GM12891 (cell line): Measurements from ENCODE around the gene TEAD3.

Experiments used
- PAX5 ChIP-seq: IDR thresholded peaks from 2 replicates; pipeline ENCODE4 v1.6.1; 2011; ENCODE audit warnings: low read length, moderate library complexity, mild to moderate bottlenecking; ENCODE audit not compliant: insufficient read depth, severe bottlenecking
- POLR2A ChIP-seq: IDR thresholded peaks from 2 replicates; pipeline ENCODE4 v1.6.1; 2011; ENCODE audit warnings: low read depth, low read length, control low read depth
- POLR2AphosphoS5 ChIP-seq: IDR thresholded peaks from 2 replicates; pipeline ENCODE4 v1.6.1; 2011; ENCODE audit warnings: low read depth, low read length, control low read depth
- TAF1 ChIP-seq: IDR thresholded peaks from 2 replicates; pipeline ENCODE4 v1.6.1; 2011; ENCODE audit warnings: low read depth, low read length, control low read depth

- TF ChIP-seq PAX5 (no peak), POLR2A (no peak), POLR2AphosphoS5 (no peak), TAF1 (no peak)
These were observed 48.7 kb downstream of the TEAD3 start for GRCh38 chr6:35448191-35448590.
